Body of pancreas (tissue), 4 donors: ENCODE results near the gene APOL2. TPM values are rescaled to one million over a fixed set of nuclear protein-coding genes. Genes with fewer than 3 reads are reported as not detected.

Source experiments
- ATAC-seq: fragments of 150-250 bp; one replicate; pipeline ENCODE4 v1.9.1; 2016
- DNase-seq, 4 donors: peaks; one replicate each; pipeline ENCODE4 v3.0.0-alpha.2; 2019
- H3K27ac ChIP-seq, 4 donors: fragments of 200-600 bp; sonication (generic); 1 replicate in 3 of 4; 2 replicates in 1 of 4; pipeline versions ENCODE4 v1.5.1 to v1.6.1; 2016 to 2019; ENCODE audit warnings: mild to moderate bottlenecking in 1 of 4, mixed read lengths in 1 of 4, moderate library complexity in 1 of 4
- H3K27me3 ChIP-seq, 2 donors: fragments of 200-600 bp; sonication (generic); one replicate each; pipeline ENCODE4 v1.6.0; 2016; ENCODE audit warnings: mild to moderate bottlenecking in 1 of 2
- H3K36me3 ChIP-seq, 2 donors: fragments of 200-600 bp; sonication (generic); replicated peaks in 1 of 2; 2 replicates each; pipeline ENCODE4 v1.5.1; 2016; ENCODE audit warnings: low read depth in 2 of 2; ENCODE audit not compliant: insufficient read depth in 1 of 2
- H3K4me1 ChIP-seq: fragments of 200-600 bp; sonication (generic); one replicate; pipeline ENCODE4 v1.6.0; 2016
- H3K4me3 ChIP-seq, 2 donors: fragments of 200-600 bp; sonication (generic); 1 replicate in 1 of 2; 2 replicates in 1 of 2; pipeline ENCODE4 v1.5.1; 2016 to 2019
- H3K9me3 ChIP-seq, 3 donors: fragments of 200-600 bp; sonication (generic); 1 replicate in 2 of 3; 2 replicates in 1 of 3; pipeline ENCODE4 v1.5.1; 2016
- POLR2A ChIP-seq, 3 donors: fragments of 450-650 bp; IDR thresholded peaks; one replicate each; pipeline ENCODE4 v1.6.1; 2016; ENCODE audit warnings: antibody characterized with exemption in 3 of 3, mild to moderate bottlenecking in 2 of 3
- WGBS, 2 donors: methylation state at CpG; one replicate each; pipeline ENCODE4 v1.1.5; 2017; 5-methylcytosine and 5-hydroxymethylcytosine counted together
- intact Hi-C: fragments of 100-400 bp; cut with DNase I; formaldehyde crosslinking; loops from one replicate; pipeline ENCODE4 v1.15.1; 2023
- total RNA-seq, 2 donors: library from RNA; depleted of rRNA; stranded (reverse); fragments of >200 nt; gene quantifications; one replicate each; pipeline ENCODE4 v1.1.0, GENCODE V29; 2016
- TF ChIP-seq, protein P1 (sequence below), 7 experiments: fragments of 450-650 bp in 4 of 7; fragments of 200-600 bp in 3 of 7; sonication (generic) in 3 of 7; IDR thresholded peaks; one replicate each; pipeline ENCODE4 v1.5.1; 2016 to 2019; ENCODE audit warnings: antibody characterized with exemption in 7 of 7

APOL2 gene
- total RNA-seq, 2 donors from 2014 or later, result 13.5 to 19.1 TPM

DNA sequence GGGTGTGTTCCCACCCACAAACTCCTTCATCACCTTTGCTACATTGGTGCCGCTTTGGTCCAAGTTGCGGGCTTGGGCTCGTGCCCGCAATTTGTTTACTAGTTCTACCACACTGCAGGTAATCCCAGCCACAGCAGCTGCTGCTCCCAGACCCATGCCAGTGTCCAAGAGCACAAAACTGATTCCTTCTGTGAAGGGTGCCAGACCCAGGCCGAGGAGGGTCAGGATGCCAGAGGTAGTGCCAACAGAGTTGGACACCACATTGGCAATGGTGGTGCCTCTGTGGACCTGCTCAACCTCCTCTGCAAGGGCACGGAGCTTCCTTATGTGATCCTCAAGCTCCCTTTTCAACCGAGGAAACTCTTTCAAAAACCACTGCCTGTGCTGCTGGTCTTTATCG lies 11.5 kb downstream of the APOL2 start:
- H3K4me3 ChIP-seq, result no peak overlapping the region
- no peaks in the 10 kb centered on the region for H3K27me3 ChIP-seq
- no peak for ATAC-seq
- H3K36me3 ChIP-seq, result peaks cover 0 to 17% of the 10 kb centered on the region in 2 donors
- H3K4me1 ChIP-seq, result no peaks in the 10 kb centered on the region
- DNase-seq, result no peak
- no peaks in the 10 kb centered on the region for H3K9me3 ChIP-seq
- WGBS, 2 donors, result 91 to 97% methylated on average over 7 to 8 of the region's 8 CpGs
- no peak overlapping the region for H3K27ac ChIP-seq
- TF ChIP-seq, protein P1, sequence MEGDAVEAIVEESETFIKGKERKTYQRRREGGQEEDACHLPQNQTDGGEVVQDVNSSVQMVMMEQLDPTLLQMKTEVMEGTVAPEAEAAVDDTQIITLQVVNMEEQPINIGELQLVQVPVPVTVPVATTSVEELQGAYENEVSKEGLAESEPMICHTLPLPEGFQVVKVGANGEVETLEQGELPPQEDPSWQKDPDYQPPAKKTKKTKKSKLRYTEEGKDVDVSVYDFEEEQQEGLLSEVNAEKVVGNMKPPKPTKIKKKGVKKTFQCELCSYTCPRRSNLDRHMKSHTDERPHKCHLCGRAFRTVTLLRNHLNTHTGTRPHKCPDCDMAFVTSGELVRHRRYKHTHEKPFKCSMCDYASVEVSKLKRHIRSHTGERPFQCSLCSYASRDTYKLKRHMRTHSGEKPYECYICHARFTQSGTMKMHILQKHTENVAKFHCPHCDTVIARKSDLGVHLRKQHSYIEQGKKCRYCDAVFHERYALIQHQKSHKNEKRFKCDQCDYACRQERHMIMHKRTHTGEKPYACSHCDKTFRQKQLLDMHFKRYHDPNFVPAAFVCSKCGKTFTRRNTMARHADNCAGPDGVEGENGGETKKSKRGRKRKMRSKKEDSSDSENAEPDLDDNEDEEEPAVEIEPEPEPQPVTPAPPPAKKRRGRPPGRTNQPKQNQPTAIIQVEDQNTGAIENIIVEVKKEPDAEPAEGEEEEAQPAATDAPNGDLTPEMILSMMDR (IDR thresholded peaks at IDR 0.05), result no peak
- TF ChIP-seq POLR2A (IDR thresholded peaks at IDR 0.05), result no peak
- intact Hi-C loops, result no loop called here

DNA sequence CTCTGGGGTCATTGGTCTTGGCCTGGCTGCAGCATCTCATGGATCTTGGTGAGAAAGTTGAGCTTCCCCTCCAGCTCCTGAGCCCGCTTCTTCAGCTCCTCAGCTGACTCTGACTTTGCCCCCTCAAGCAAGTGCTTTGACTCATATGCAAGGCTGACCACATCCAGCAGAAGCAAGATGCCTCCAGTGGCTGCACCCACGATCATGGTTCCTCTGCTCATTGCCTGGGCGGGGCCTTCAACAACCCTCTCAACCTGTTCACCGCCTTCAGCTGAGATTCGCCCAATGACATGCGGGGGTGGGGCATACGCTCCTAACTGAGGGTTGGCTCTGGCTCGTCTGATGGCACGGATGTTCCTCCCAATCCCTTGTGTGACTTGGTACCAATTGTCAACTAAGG lies 11.9 kb downstream of the APOL2 start:
- peaks cover 0 to 17% of the 10 kb centered on the region in 2 donors for H3K36me3 ChIP-seq
- 94 to 100% methylated on average over 3 to 9 of the region's 9 CpGs for WGBS, 2 donors

GRCh38 chr22:36226189-36226588 lies 13.1 kb downstream of the APOL2 start:
- no peak for TF ChIP-seq POLR2A (IDR thresholded peaks at IDR 0.05)
- TF ChIP-seq, protein P1 (IDR thresholded peaks at IDR 0.05), result no peak
- intact Hi-C loops, result no loop called here
- H3K36me3 ChIP-seq, result peaks cover 0 to 10% of the 10 kb centered on the region in 2 donors
- DNase-seq (no peak), ATAC-seq (no peak)
- H3K9me3 ChIP-seq, result no peaks in the 10 kb centered on the region
- 61 to 79% methylated on average over 4 to 5 of the region's 5 CpGs for WGBS, 2 donors
- no peaks in the 10 kb centered on the region for H3K27me3 ChIP-seq
- H3K4me3 ChIP-seq, result no peak overlapping the region
- no peaks in the 10 kb centered on the region for H3K4me1 ChIP-seq
- H3K27ac ChIP-seq, result no peak overlapping the region

More for the DNA sequence above, 11.9 kb downstream of the APOL2 start:
- Histone ChIP-seq H3K4me3 (no peak overlapping the region), H3K4me1 (no peaks in the 10 kb centered on the region), H3K9me3 (no peaks in the 10 kb centered on the region), H3K27me3 (no peaks in the 10 kb centered on the region), H3K27ac (no peak overlapping the region)
- TF ChIP-seq, protein P1 (IDR thresholded peaks at IDR 0.05), result no peak
- no peak for TF ChIP-seq POLR2A (IDR thresholded peaks at IDR 0.05)
- ATAC-seq, result no peak
- DNase-seq, result no peak
- intact Hi-C loops, result no loop called here

DNA sequence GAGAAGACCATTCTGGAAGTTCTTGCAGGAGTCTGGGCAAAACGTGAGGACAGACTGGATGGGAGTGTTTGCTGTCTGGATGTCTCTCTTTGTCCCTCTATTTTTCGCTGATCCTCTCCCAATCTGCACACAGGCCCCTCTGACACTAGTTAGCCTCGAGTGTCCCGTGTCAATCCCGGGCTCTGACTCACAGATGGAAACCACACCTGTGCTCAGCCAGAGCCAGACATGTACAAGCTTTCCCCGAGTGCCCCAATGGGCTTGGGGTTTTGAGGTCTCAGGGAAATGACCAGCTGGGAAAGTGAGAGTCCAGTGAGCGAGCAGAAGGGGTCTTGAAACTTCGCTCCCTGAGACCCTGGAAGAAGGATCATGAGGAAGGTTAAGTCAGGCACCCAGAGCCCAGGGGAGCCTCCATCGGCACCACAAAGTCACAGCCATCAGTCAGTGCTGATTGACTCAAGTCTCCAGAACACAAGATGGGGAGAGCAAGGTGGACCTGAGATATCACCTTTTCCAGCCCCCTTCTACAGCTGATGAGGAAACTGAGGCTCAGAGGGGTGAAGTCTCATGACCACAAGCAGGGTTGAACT lies 13.9 kb downstream of the APOL2 start:
- no peak for ATAC-seq
- WGBS, 2 donors, result 80 to 81% methylated on average over 9 of the region's 9 CpGs
- H3K4me1 ChIP-seq, result no peaks in the 10 kb centered on the region
- no peak for DNase-seq
- no peaks in the 10 kb centered on the region for H3K27me3 ChIP-seq
- H3K9me3 ChIP-seq, result no peaks in the 10 kb centered on the region
- no peak overlapping the region for H3K27ac ChIP-seq
- TF ChIP-seq, protein P1 (IDR thresholded peaks at IDR 0.05), result no peak
- no peak for TF ChIP-seq POLR2A (IDR thresholded peaks at IDR 0.05)
- peaks cover 0 to 6% of the 10 kb centered on the region in 2 donors for H3K36me3 ChIP-seq
- H3K4me3 ChIP-seq, result no peak overlapping the region
- intact Hi-C loops, result no loop called here

DNA sequence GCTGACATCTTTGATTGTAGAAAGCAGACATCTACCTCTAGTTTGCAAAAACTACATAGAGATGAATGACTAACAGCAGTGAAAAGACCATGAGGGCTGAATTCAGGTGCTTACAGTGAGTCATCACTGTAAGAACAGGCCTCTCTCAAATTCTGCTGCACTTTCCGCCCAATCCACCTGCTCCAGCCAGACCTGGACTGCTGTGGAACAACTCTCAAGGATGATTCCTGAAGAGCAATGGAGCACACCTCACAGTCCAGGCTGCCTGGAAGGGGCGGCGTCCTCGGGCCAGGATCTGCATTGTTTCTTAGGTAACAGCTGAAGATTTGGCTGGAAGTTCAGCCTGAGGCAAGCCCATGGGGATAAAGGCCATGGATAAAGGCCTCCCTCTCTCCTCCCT lies 15.1 kb downstream of the APOL2 start:
- WGBS, 2 donors, result 79% methylated on average over 4 of the region's 4 CpGs
- H3K27me3 ChIP-seq, result no peaks in the 10 kb centered on the region
- H3K4me1 ChIP-seq, result no peaks in the 10 kb centered on the region
- intact Hi-C loops, result no loop called here
- ATAC-seq (no peak), DNase-seq (no peak)
- TF ChIP-seq, protein P1 (IDR thresholded peaks at IDR 0.05), result no peak
- TF ChIP-seq POLR2A (IDR thresholded peaks at IDR 0.05), result no peak
- H3K9me3 ChIP-seq, result no peaks in the 10 kb centered on the region
- H3K27ac ChIP-seq, result no peak overlapping the region
- H3K4me3 ChIP-seq, result no peak overlapping the region
- H3K36me3 ChIP-seq, result peaks cover 0 to 3% of the 10 kb centered on the region in 2 donors
